GM04503 (cell line): ENCODE measurements around the gene SULT1C2.

Experiments used
- DNase-seq: peaks from one replicate; pipeline ENCODE4 v3.0.0-alpha.2; 2012; ENCODE audit warnings: low read depth

SULT1C2 gene

DNA sequence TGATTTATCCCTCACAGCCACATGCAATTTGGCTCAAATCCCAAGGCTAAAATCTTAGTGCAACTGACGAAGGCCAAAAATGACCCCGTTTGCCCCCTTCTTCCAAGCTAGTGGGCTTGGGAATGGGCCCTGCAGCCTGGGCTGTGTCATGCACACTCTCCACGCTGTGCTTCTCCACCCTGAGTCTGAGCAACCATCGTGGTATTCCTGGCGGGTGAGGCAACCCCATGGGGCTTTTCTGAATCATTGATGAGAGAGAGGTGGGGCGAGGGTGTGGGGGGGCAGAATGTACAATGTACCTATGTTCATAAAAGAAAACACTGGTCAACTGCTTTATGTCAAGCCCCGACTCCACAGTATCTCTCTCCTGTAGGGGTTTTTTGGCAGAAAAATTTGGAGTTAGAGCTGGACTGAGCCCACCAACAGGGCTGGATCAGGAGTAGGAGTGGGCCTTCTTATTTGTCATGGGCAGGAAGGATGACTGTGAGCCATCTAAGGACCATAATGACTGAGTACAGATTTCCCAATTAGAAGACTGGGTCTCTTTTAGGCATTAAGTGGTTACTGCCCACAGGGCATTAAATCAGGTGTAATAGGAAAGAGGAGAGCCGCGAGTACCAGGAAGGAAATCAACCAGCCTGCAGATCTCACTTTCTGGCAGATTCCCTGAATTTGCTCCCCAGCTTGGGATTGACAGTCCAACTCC lies 8.9 kb downstream of the SULT1C2 start:
- DNase-seq, result peak; percentile 25

- no peak for DNase-seq
These were observed 12.9 kb downstream of the SULT1C2 start for GRCh38 chr2:108301558-108301957.

DNA sequence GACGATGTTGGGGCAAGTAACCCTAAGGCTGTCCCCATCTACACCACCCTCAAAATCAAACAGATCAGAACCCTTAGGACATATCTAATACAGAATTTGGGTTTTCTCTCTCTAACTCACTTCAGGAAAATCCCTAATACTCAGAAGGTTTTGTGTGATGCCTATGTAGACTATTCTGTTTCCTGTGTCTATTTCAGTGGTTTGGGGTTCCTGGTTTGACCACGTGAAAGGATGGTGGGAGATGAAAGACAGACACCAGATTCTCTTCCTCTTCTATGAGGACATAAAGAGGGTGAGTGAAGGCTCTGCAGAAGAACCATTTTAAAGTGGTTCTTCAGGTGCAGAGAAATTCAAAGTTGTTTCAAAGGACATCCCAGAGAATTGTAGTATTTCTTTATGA lies 16.3 kb downstream of the SULT1C2 start:
- no peak for DNase-seq

- DNase-seq, result no peak
These were observed 17.2 kb downstream of the SULT1C2 start for GRCh38 chr2:108305901-108306300.

GRCh38 chr2:108309903-108310302 lies 21.2 kb downstream of the SULT1C2 start:
- DNase-seq, result no peak

GRCh38 chr2:108314586-108315296 lies 26.0 kb downstream of the SULT1C2 start:
- DNase-seq, result no peak

- no peak for DNase-seq
These were observed 26.8 kb downstream of the SULT1C2 start for GRCh38 chr2:108315444-108315934.

DNA sequence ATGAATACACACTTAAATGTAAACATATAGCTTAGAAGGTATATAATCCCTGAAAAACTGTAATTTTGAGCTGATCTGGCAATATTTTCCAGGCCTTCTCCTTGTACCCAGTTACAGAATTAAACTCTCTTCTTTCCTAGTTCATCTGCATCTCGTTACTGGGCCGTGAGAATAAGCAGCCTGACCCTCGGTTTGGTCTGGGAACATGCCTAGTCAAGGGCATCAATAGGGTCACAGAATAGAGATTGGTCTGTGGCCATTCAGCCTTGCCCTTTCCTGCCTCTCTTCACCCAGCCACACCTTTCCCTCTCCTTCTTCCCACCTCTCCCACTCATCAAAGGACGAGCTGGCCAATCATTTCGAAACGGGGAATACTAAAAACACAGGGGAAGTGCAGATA lies 27.3 kb downstream of the SULT1C2 start:
- no peak for DNase-seq

GRCh38 chr2:108316461-108317258 lies 28.0 kb downstream of the SULT1C2 start:
- DNase-seq, result no peak

DNA sequence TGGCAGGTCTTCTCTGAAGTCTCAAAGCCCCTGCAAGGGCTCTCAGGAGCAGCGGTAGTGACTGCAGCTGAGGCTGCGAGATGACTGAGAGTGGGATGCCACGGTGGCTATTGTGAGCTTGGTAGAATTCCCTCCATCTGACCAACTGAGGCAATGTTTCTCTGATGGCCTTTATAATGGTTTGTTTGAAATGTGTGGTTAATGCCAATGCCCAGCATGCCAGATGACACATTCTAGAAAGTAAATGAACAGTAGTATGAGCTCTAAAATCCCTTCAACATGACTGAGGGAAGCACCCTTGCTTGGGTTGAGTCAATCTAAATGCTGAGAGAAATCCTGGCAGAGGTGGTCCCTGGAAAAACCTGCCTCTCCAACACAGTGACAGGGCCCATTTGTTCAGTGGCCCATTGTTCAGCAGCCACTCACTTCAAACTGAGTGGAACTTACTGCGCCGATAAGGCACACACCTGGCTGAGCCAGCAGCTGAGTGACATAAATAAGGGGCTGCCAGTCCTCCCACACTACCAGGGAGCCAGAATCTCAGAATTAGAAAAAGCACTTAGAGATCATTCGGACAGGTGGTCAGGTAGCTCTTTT lies 31.7 kb downstream of the SULT1C2 start:
- no peak for DNase-seq

GRCh38 chr2:108323619-108324018 lies 34.9 kb downstream of the SULT1C2 start:
- DNase-seq, result no peak

- peak; percentile 19 for DNase-seq
These were observed 36.0 kb downstream of the SULT1C2 start for GRCh38 chr2:108324531-108325255.

DNA sequence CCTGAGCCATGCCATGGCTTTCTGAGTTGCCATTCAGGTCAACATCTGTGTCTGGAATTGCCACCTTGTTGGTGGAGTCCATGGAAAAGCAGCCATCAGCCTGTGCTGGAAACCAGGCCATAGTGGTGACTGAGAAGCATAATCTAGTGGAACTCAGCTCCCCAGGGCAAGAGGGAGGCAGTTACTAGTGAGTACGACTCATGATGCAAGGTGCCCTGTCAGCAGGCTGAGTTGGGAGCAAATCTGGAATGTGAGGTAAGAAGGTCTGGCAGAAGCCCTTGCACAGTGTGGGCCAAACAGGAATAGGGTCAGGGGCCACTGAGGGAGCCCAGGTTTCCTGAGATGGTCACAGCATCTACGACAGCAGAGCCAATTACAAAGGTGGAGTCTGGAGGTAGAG lies 37.1 kb downstream of the SULT1C2 start:
- DNase-seq, result no peak

- DNase-seq, result no peak
These were observed 41.1 kb downstream of the SULT1C2 start for GRCh38 chr2:108329771-108330170.

GRCh38 chr2:108330979-108331378 lies 42.3 kb downstream of the SULT1C2 start:
- DNase-seq, result no peak

- no peak for DNase-seq
These were observed 57.3 kb downstream of the SULT1C2 start for GRCh38 chr2:108345951-108346350.

- no peak for DNase-seq
These were observed 58.1 kb downstream of the SULT1C2 start for GRCh38 chr2:108346827-108347226.

DNA sequence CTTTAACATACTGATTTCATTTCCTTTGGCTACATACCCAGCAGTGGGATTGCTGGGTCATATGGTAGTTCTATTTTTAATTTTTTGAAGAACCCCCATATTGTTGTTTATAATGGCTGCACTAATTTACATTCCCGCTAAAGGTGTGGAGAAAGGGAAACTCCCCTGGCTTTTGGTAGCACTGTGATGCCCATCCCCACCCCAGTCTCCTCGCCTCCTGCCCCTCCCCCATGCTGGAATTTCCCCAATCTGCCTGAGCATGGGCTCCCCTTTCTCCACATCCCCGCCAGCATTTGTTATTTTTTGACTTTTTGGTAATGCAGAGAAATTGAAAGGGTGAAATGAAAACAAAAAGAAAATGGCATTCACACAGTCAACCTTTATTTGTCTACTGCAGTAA lies 59.1 kb downstream of the SULT1C2 start:
- no peak for DNase-seq

GRCh38 chr2:108348816-108349570 lies 60.3 kb downstream of the SULT1C2 start:
- no peak for DNase-seq

DNA sequence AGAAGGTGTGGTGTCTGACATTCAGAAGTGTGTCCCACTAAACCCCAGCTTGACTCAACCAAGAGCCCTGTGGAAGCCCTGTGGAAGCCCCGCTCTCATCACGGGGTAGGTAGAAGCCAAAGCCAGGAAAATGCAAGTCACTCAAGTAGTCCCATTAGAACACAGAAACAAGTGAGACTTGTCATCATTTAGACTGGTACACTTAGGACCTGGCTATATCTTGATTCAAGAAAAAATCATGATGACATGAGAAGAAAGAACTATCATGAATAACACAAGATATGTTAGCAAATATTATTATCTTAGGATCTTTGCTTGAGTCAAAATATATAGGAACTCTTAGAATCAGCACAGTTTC lies 60.9 kb downstream of the SULT1C2 start:
- no peak for DNase-seq

DNA sequence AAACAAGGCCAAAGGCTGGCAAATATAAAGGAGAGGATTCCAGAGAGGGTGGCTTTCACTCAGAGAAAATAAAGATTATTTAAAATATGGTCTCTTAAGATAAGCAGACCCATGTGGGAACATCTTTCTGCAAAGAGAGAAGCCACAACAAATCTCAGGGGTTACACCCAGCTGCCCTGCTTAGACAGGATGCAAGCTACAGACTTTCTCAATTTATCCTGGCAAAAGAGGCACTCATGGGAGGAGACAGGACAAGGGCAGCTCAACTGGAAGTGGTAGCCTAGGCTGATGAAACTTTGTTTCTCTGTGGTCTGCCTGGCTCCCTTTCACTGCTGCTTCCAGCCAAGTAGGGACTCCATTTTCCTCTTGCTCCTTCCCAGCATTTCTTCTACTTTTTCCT lies 63.2 kb downstream of the SULT1C2 start:
- DNase-seq, result no peak
